Measurements from ENCODE around the gene MED16.

MED16 gene

DNA sequence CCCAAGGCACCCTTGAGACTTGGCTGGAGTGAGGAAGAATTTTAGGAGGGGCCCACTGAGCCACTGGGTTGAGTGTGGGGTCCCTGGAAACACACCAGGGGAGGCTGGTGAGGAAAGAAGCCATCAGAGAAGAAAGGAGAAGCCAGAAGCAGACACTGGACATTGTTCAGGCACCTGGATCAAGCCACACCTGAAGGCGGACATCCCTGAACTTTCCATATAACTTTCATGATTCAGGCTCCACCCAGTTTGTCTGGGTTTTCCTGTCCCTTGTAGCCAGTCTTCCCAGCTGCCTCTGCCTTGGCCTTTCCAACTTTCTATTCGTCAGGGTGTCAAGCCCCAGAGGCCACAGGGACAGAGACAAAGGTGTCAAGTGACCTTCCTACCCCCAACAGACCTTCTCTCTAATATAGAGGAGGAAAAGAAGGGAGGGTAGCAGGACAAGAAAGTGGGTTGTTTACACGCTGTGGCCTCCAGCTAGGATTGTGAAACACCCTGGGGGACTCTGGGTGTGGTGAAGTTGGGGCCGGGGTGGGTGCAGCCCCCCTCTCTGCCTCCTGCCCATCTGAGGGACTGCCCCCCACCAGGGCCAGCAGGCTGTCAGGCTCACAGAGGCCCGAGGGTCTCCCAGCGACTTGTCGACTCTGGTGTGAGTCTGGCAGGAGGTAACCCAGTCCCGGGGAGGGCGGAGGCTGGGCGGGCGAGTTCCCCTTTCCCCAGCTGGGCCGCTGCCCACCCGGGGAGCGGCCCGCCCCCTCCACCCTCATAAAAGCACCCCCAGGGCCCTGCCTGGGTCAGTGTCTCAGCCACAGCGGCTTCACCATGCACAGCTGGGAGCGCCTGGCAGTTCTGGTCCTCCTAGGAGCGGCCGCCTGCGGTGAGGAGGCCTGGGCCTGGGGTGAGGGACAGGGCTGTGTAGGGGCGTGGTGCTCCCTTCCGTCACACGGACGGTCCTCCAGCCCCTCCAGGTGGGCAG is 33.8 kb downstream of the MED16 start, which contains the start of gene CFD:
CFD (plus strand) TSS at position 797 of the 976 bp plus-strand sequence; CDS start at position 823, 26 bp downstream.
- Histone ChIP-seq H4K20me1 (ENCODE audit: low read depth, low read length) (no peaks in the 10 kb centered on the region), H3K9ac (ENCODE audit: low read length) (no peak within 1 kb of the TSS), H3K36me3 (ENCODE audit: low read length) (no peaks in the 10 kb centered on the region), H3F3A (ENCODE audit: insufficient read depth) (no peaks in the 10 kb centered on the region), H3K9me3 (ENCODE audit: insufficient read depth, low read length) (no peaks in the 10 kb centered on the region), H3K9me2 (replicated peaks; ENCODE audit: insufficient read depth, low read length) (no peaks in the 10 kb centered on the region), H3K79me2 (ENCODE audit: insufficient read depth, low read length) (no peaks in the 10 kb centered on the region), H3K4me3 (ENCODE audit: insufficient read depth, low read length, poor library complexity, severe bottlenecking) (no peak within 1 kb of the TSS), H3K27me3 (ENCODE audit: low read length) (no peaks in the 10 kb centered on the region), H2AFZ (ENCODE audit: low read depth, low read length, severe bottlenecking) (no peak within 1 kb of the TSS), H3K4me2 (ENCODE audit: low read depth, low read length, poor library complexity, severe bottlenecking) (no peak within 1 kb of the TSS), H3K27ac (ENCODE audit: low read depth, low read length) (no peak within 1 kb of the TSS)
- TF ChIP-seq, protein P1, sequence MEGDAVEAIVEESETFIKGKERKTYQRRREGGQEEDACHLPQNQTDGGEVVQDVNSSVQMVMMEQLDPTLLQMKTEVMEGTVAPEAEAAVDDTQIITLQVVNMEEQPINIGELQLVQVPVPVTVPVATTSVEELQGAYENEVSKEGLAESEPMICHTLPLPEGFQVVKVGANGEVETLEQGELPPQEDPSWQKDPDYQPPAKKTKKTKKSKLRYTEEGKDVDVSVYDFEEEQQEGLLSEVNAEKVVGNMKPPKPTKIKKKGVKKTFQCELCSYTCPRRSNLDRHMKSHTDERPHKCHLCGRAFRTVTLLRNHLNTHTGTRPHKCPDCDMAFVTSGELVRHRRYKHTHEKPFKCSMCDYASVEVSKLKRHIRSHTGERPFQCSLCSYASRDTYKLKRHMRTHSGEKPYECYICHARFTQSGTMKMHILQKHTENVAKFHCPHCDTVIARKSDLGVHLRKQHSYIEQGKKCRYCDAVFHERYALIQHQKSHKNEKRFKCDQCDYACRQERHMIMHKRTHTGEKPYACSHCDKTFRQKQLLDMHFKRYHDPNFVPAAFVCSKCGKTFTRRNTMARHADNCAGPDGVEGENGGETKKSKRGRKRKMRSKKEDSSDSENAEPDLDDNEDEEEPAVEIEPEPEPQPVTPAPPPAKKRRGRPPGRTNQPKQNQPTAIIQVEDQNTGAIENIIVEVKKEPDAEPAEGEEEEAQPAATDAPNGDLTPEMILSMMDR (IDR thresholded peaks at IDR 0.05; ENCODE audit: insufficient read depth, low read length, poor library complexity, severe bottlenecking) = no peak
- TF ChIP-seq EZH2phosphoT487 (conservative IDR thresholded peaks at IDR 0.05; ENCODE audit: low read length) = no peak

DNA sequence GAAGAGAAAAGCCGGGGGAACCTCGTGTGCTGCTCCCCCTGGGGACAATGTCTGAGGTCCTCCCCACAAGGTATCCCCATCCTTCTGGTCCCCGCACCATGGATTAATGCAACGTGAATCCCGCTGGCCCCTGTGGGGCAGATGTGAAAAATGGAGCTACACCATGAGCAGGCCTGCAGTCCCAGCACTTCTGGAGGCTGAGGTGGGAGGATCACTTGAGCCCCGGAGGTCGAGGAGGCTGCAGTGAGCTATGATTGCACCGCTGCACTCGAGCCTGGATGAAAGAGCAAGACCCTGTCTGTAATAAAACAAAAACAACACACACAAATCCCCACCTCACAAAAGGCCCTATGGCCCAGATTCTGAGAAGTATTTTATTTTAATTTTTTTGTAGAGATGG is 34.7 kb downstream of the MED16 start:
- H3K79me2 ChIP-seq (ENCODE audit: insufficient read depth, low read length) = no peaks in the 10 kb centered on the region
- no peaks in the 10 kb centered on the region for H3K9me3 ChIP-seq (ENCODE audit: insufficient read depth, low read length)
- H3K4me2 ChIP-seq (ENCODE audit: low read depth, low read length, poor library complexity, severe bottlenecking) = no peak overlapping the region
- H3K9me2 ChIP-seq (replicated peaks; ENCODE audit: insufficient read depth, low read length) = no peaks in the 10 kb centered on the region
- H3K27ac ChIP-seq (ENCODE audit: low read depth, low read length) = no peak overlapping the region
- no peak overlapping the region for H3K4me3 ChIP-seq (ENCODE audit: insufficient read depth, low read length, poor library complexity, severe bottlenecking)
- no peak overlapping the region for H3K9ac ChIP-seq (ENCODE audit: low read length)
- no peak for TF ChIP-seq EZH2phosphoT487 (conservative IDR thresholded peaks at IDR 0.05; ENCODE audit: low read length)
- TF ChIP-seq, protein P1 (IDR thresholded peaks at IDR 0.05; ENCODE audit: insufficient read depth, low read length, poor library complexity, severe bottlenecking) = no peak
- H2AFZ ChIP-seq (ENCODE audit: low read depth, low read length, severe bottlenecking) = no peak overlapping the region
- no peaks in the 10 kb centered on the region for H3F3A ChIP-seq (ENCODE audit: insufficient read depth)
- no peaks in the 10 kb centered on the region for H4K20me1 ChIP-seq (ENCODE audit: low read depth, low read length)
- no peaks in the 10 kb centered on the region for H3K36me3 ChIP-seq (ENCODE audit: low read length)
- no peaks in the 10 kb centered on the region for H3K27me3 ChIP-seq (ENCODE audit: low read length)

DNA sequence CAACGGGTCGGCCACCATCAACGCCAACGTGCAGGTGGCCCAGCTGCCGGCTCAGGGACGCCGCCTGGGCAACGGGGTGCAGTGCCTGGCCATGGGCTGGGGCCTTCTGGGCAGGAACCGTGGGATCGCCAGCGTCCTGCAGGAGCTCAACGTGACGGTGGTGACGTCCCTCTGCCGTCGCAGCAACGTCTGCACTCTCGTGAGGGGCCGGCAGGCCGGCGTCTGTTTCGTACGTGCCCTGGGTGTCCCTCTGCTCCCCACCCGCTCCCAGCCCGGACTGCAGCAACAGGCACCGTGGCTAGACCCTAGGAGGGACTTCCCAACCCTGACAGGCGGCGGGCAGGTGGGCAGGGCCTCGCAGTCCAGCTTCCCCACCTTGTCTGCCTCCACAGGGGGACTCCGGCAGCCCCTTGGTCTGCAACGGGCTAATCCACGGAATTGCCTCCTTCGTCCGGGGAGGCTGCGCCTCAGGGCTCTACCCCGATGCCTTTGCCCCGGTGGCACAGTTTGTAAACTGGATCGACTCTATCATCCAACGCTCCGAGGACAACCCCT is 37.3 kb downstream of the MED16 start:
- Histone ChIP-seq H3K4me3 (ENCODE audit: insufficient read depth, low read length, poor library complexity, severe bottlenecking) (no peak overlapping the region), H3F3A (ENCODE audit: insufficient read depth) (no peaks in the 10 kb centered on the region), H3K79me2 (ENCODE audit: insufficient read depth, low read length) (no peaks in the 10 kb centered on the region), H3K9ac (ENCODE audit: low read length) (no peak overlapping the region), H2AFZ (ENCODE audit: low read depth, low read length, severe bottlenecking) (no peak overlapping the region), H3K27me3 (ENCODE audit: low read length) (no peaks in the 10 kb centered on the region), H3K4me2 (ENCODE audit: low read depth, low read length, poor library complexity, severe bottlenecking) (no peak overlapping the region), H3K9me2 (replicated peaks; ENCODE audit: insufficient read depth, low read length) (no peaks in the 10 kb centered on the region), H4K20me1 (ENCODE audit: low read depth, low read length) (no peaks in the 10 kb centered on the region), H3K9me3 (ENCODE audit: insufficient read depth, low read length) (no peaks in the 10 kb centered on the region), H3K27ac (ENCODE audit: low read depth, low read length) (no peak overlapping the region), H3K36me3 (ENCODE audit: low read length) (no peaks in the 10 kb centered on the region)
- TF ChIP-seq, protein P1 (IDR thresholded peaks at IDR 0.05; ENCODE audit: insufficient read depth, low read length, poor library complexity, severe bottlenecking) = no peak
- TF ChIP-seq EZH2phosphoT487 (conservative IDR thresholded peaks at IDR 0.05; ENCODE audit: low read length) = no peak
